ENCODE results near the gene PRICKLE2.
A peak's percentile ranks its signal among the peaks of the same experiment; 100 is the strongest.

Gene PRICKLE2

DNA sequence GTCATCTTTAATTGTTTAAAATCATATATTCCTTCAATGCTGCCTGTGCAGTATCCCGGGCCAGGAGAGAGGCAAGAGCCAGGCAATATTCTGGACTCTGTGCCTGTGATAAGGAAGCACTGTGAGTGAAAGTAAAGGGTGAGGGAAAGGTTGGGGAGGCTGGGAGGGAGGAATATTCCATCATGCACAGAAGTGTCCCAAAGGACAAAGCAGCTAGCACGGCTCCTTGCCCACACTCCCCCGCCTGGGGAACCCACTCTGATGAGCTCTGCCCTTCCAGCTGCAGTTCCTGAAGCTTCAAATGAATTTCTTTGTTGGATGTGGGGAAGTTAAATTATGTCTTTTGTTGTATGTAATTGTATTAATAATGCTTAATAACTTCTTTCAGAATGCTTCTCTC, 1.5 kb upstream of the PRICKLE2 start:
- H2AFZ ChIP-seq (ENCODE audit: low read length), result no peak overlapping the region
- no peaks in the 10 kb centered on the region for H3K36me3 ChIP-seq (ENCODE audit: insufficient read depth, low read length)
- H3K4me3 ChIP-seq (ENCODE audit: low read depth, low read length, poor library complexity, severe bottlenecking), result no peak overlapping the region
- H3K9ac ChIP-seq (ENCODE audit: low read length), result no peak overlapping the region
- no peaks in the 10 kb centered on the region for H3F3A ChIP-seq (ENCODE audit: insufficient read depth, low read length)
- H3K27me3 ChIP-seq (ENCODE audit: insufficient read depth, low read length), result no peaks in the 10 kb centered on the region
- H3K79me2 ChIP-seq (ENCODE audit: insufficient read depth, low read length), result no peaks in the 10 kb centered on the region
- no peaks in the 10 kb centered on the region for H3K4me1 ChIP-seq (ENCODE audit: insufficient read depth, low read length, severe bottlenecking)
- H3K9me3 ChIP-seq (ENCODE audit: low read length), result no peaks in the 10 kb centered on the region
- H3K4me2 ChIP-seq (ENCODE audit: low read length), result no peak overlapping the region
- TF ChIP-seq EZH2 (IDR thresholded peaks at IDR 0.05; ENCODE audit: borderline replicate concordance, low read length), result no peak
- TF ChIP-seq, protein P1, sequence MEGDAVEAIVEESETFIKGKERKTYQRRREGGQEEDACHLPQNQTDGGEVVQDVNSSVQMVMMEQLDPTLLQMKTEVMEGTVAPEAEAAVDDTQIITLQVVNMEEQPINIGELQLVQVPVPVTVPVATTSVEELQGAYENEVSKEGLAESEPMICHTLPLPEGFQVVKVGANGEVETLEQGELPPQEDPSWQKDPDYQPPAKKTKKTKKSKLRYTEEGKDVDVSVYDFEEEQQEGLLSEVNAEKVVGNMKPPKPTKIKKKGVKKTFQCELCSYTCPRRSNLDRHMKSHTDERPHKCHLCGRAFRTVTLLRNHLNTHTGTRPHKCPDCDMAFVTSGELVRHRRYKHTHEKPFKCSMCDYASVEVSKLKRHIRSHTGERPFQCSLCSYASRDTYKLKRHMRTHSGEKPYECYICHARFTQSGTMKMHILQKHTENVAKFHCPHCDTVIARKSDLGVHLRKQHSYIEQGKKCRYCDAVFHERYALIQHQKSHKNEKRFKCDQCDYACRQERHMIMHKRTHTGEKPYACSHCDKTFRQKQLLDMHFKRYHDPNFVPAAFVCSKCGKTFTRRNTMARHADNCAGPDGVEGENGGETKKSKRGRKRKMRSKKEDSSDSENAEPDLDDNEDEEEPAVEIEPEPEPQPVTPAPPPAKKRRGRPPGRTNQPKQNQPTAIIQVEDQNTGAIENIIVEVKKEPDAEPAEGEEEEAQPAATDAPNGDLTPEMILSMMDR (IDR thresholded peaks at IDR 0.05; ENCODE audit: low read length), result no peak
- H4K20me1 ChIP-seq (ENCODE audit: insufficient read depth, low read length), result no peaks in the 10 kb centered on the region
- H3K9me2 ChIP-seq (ENCODE audit: low read depth, low read length), result no peaks in the 10 kb centered on the region
- no peak overlapping the region for H3K27ac ChIP-seq (ENCODE audit: low read depth, low read length, poor library complexity, severe bottlenecking)

DNA sequence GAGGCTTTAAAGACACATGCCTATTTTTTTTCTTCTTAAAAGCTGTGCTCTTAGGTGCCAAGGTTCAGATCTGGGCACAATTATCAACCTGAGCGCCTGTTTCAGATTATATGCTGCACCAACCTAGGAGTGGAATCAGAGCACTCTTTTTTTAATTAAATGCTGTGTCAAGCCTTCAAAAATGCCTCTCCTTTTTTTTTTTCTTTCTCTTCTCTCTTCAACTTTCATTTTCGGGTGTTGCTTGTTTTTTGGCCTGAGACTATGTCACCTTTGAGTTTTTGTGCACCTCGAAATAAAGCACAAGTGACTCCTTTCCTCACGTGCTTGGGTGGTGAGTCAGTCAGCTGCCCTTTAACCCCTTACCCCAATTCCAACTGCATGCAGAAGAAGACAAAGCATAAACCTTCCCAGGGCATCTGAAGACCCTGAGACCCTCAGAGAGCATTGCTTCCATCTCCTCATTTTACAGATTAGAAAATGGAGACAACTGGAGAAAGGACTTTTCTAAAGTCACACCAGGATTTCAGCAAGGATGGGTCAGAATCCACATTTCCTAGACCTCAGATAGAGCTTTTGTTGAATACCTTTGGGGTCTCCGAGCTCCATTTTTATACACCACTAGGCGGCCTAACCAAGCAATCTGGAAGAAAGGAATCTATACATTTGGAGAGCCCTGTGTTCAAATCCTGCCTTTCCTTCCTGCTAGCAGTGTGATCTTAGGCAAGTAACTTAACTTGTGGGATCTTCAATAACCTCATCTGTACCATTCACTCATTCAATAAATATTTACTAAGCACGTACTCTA, 631 bp upstream of the PRICKLE2 start:
- Histone ChIP-seq H3K4me3 (ENCODE audit: low read depth, low read length, poor library complexity, severe bottlenecking) (no peak overlapping the region), H3K27me3 (ENCODE audit: insufficient read depth, low read length) (no peaks in the 10 kb centered on the region), H3K4me2 (ENCODE audit: low read length) (peak overlapping the region; percentile 32; the same call in 1 of the 2 replicates), H4K20me1 (ENCODE audit: insufficient read depth, low read length) (no peaks in the 10 kb centered on the region), H3K9ac (ENCODE audit: low read length) (no peak overlapping the region), H3F3A (ENCODE audit: insufficient read depth, low read length) (no peaks in the 10 kb centered on the region), H3K4me1 (ENCODE audit: insufficient read depth, low read length, severe bottlenecking) (no peaks in the 10 kb centered on the region), H3K79me2 (ENCODE audit: insufficient read depth, low read length) (no peaks in the 10 kb centered on the region), H3K9me2 (ENCODE audit: low read depth, low read length) (no peaks in the 10 kb centered on the region), H3K36me3 (ENCODE audit: insufficient read depth, low read length) (no peaks in the 10 kb centered on the region), H2AFZ (ENCODE audit: low read length) (no peak overlapping the region), H3K27ac (ENCODE audit: low read depth, low read length, poor library complexity, severe bottlenecking) (no peak overlapping the region), H3K9me3 (ENCODE audit: low read length) (no peaks in the 10 kb centered on the region)
- TF ChIP-seq EZH2 (IDR thresholded peaks at IDR 0.05; ENCODE audit: borderline replicate concordance, low read length), result no peak
- TF ChIP-seq, protein P1 (IDR thresholded peaks at IDR 0.05; ENCODE audit: low read length), result no peak

DNA sequence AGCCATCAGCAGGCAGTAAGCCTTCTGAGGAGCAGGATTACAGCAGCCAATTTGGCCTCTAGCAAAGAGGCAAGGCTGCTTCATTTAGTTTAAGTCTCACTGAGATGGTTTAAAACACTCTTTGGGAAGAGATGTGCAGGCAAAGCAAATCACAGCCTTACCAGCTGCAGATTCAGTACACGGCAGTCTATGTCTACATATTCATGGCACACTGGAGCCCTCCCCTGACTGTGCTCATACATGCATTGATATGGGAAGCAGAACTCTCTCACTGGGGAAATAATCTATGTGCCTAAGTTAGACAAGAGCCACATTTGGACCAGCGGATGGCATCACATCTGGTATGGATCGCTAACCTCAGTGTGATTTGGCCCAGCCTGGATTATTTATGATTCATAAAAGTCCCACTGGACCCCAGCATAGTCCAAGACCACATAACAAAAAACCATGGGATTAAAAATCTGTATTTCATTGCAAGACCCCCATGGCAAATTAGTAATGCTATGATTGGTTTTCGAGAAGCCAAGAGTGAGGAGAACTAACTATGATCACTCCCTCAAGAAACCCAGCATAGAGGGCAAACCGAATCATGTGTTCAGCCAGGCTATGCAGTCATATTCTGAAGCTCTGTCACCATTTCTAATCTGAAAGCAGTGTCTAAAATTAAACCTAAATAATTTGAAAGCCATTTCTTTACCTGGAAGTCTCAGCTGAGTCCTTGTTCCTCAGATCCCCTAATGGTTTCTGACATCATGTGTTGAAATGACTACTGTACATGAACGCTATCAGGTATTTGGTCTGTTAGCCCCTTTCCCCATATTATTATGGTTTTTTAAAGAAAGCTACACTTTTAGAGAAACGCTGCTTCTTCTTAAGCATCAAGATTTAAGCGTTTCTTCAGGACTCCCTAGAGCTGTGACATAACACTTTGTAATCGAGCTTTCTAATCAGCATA, 1.2 kb downstream of the PRICKLE2 start:
- Histone ChIP-seq H3K36me3 (ENCODE audit: insufficient read depth, low read length) (no peaks in the 10 kb centered on the region), H3K79me2 (ENCODE audit: insufficient read depth, low read length) (no peaks in the 10 kb centered on the region), H3K4me2 (ENCODE audit: low read length) (no peak overlapping the region), H3K4me1 (ENCODE audit: insufficient read depth, low read length, severe bottlenecking) (no peaks in the 10 kb centered on the region), H3K27ac (ENCODE audit: low read depth, low read length, poor library complexity, severe bottlenecking) (no peak overlapping the region), H3K9ac (ENCODE audit: low read length) (no peak overlapping the region), H3K4me3 (ENCODE audit: low read depth, low read length, poor library complexity, severe bottlenecking) (no peak overlapping the region), H2AFZ (ENCODE audit: low read length) (no peak overlapping the region), H4K20me1 (ENCODE audit: insufficient read depth, low read length) (no peaks in the 10 kb centered on the region), H3K9me2 (ENCODE audit: low read depth, low read length) (no peaks in the 10 kb centered on the region), H3K27me3 (ENCODE audit: insufficient read depth, low read length) (no peaks in the 10 kb centered on the region), H3K9me3 (ENCODE audit: low read length) (no peaks in the 10 kb centered on the region), H3F3A (ENCODE audit: insufficient read depth, low read length) (no peaks in the 10 kb centered on the region)
- TF ChIP-seq EZH2 (IDR thresholded peaks at IDR 0.05; ENCODE audit: borderline replicate concordance, low read length), result no peak
- TF ChIP-seq, protein P1 (IDR thresholded peaks at IDR 0.05; ENCODE audit: low read length), result no peak
